Measurements from ENCODE around the gene HSD17B8.
A peak's percentile ranks its signal among the peaks of the same experiment; 100 is the strongest.

The HSD17B8 gene

DNA sequence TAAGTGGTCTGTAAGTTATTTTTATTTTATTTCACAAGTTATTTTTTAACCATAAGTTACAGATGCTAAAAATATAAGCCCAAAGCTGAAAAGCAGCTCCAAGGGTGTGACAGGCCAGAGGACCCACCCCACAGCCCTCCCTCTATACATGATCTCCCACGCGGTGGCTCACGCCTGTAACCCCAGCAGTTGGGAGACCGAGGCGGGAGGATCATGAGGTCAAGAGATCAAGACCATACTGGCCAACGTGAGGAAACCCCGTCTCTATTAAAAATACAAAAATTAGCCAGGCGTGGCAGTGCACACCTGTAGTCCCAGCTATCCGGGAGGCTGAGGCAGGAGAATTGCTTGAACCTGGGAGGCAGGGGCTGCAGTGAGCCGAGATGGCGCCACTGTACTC is 44.4 kb upstream of the HSD17B8 start:
- Histone ChIP-seq H2AFZ (ENCODE audit: low read length) (no peak overlapping the region), H3K9me2 (ENCODE audit: low read depth, low read length) (no peaks in the 10 kb centered on the region), H3F3A (ENCODE audit: insufficient read depth, low read length) (no peaks in the 10 kb centered on the region), H4K20me1 (ENCODE audit: insufficient read depth, low read length) (no peaks in the 10 kb centered on the region), H3K9me3 (ENCODE audit: low read length) (no peaks in the 10 kb centered on the region), H3K27ac (ENCODE audit: low read depth, low read length, poor library complexity, severe bottlenecking) (no peak overlapping the region), H3K36me3 (ENCODE audit: insufficient read depth, low read length) (no peaks in the 10 kb centered on the region), H3K4me1 (ENCODE audit: insufficient read depth, low read length, severe bottlenecking) (peaks cover 6% of the 10 kb centered on the region), H3K9ac (ENCODE audit: low read length) (no peak overlapping the region), H3K4me2 (ENCODE audit: low read length) (no peak overlapping the region), H3K27me3 (ENCODE audit: insufficient read depth, low read length) (no peaks in the 10 kb centered on the region), H3K4me3 (ENCODE audit: low read depth, low read length, poor library complexity, severe bottlenecking) (no peak overlapping the region), H3K79me2 (ENCODE audit: insufficient read depth, low read length) (no peaks in the 10 kb centered on the region)
- TF ChIP-seq CTCF (IDR thresholded peaks at IDR 0.05; ENCODE audit: low read length) (no peak), EZH2 (IDR thresholded peaks at IDR 0.05; ENCODE audit: borderline replicate concordance, low read length) (no peak)

DNA sequence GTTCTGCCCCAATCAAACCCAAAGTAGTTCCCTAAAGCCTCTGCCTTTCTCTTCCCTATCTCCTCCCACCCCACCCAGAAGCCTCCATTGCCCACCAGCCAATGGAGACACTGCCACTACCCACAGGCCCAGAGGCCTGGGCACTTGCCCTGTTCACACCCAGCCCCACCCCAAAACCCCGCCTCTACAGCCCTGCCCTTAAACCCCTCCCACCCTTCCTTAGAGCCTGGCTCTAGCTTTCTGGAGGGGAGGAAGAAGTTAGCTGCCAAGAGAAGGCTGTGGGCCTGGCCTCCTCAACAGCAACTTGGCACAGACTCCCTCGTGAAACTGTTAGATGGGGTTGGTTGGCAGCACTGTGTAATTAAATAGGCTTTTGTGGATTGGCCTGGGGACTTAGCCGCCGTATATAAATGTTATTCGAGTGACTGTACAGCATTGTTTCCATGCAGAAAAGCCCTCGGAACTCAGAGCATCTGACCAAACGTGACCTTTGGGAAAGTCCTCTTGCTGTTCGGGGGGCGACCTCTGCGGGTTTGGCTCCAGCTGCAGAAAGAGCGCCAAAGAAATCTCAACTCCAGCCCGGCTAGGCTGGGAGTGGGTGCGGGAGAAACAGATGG is 43.6 kb upstream of the HSD17B8 start:
- no peaks in the 10 kb centered on the region for H3K36me3 ChIP-seq (ENCODE audit: insufficient read depth, low read length)
- TF ChIP-seq EZH2 (IDR thresholded peaks at IDR 0.05; ENCODE audit: borderline replicate concordance, low read length) (no peak), CTCF (IDR thresholded peaks at IDR 0.05; ENCODE audit: low read length) (no peak)
- no peaks in the 10 kb centered on the region for H3K9me3 ChIP-seq (ENCODE audit: low read length)
- no peaks in the 10 kb centered on the region for H3K9me2 ChIP-seq (ENCODE audit: low read depth, low read length)
- H2AFZ ChIP-seq (ENCODE audit: low read length) = no peak overlapping the region
- H3K27me3 ChIP-seq (ENCODE audit: insufficient read depth, low read length) = no peaks in the 10 kb centered on the region
- H3K27ac ChIP-seq (ENCODE audit: low read depth, low read length, poor library complexity, severe bottlenecking) = no peak overlapping the region
- no peaks in the 10 kb centered on the region for H4K20me1 ChIP-seq (ENCODE audit: insufficient read depth, low read length)
- no peak overlapping the region for H3K9ac ChIP-seq (ENCODE audit: low read length)
- H3K4me1 ChIP-seq (ENCODE audit: insufficient read depth, low read length, severe bottlenecking) = peaks cover 6% of the 10 kb centered on the region
- H3K4me3 ChIP-seq (ENCODE audit: low read depth, low read length, poor library complexity, severe bottlenecking) = no peak overlapping the region
- H3F3A ChIP-seq (ENCODE audit: insufficient read depth, low read length) = no peaks in the 10 kb centered on the region
- peak overlapping the region; percentile 73; the same call in 1 of the 2 replicates for H3K4me2 ChIP-seq (ENCODE audit: low read length)
- H3K79me2 ChIP-seq (ENCODE audit: insufficient read depth, low read length) = no peaks in the 10 kb centered on the region

GRCh38 chr6:33161354-33162331 is 42.8 kb upstream of the HSD17B8 start:
- peak overlapping the region; percentile 45; the same call in 1 of the 2 replicates for H3K9ac ChIP-seq (ENCODE audit: low read length)
- H2AFZ ChIP-seq (ENCODE audit: low read length) = no peak overlapping the region; the same call in 1 of the 2 replicates
- H3K4me1 ChIP-seq (ENCODE audit: insufficient read depth, low read length, severe bottlenecking) = peaks cover 6% of the 10 kb centered on the region
- peak overlapping the region; percentile 73 for H3K4me2 ChIP-seq (ENCODE audit: low read length)
- no peaks in the 10 kb centered on the region for H3K79me2 ChIP-seq (ENCODE audit: insufficient read depth, low read length)
- H3F3A ChIP-seq (ENCODE audit: insufficient read depth, low read length) = no peaks in the 10 kb centered on the region
- TF ChIP-seq CTCF (IDR thresholded peaks at IDR 0.05; ENCODE audit: low read length) (peak; percentile 90), EZH2 (IDR thresholded peaks at IDR 0.05; ENCODE audit: borderline replicate concordance, low read length) (no peak)
- no peaks in the 10 kb centered on the region for H3K27me3 ChIP-seq (ENCODE audit: insufficient read depth, low read length)
- H3K27ac ChIP-seq (ENCODE audit: low read depth, low read length, poor library complexity, severe bottlenecking) = no peak overlapping the region
- no peaks in the 10 kb centered on the region for H3K9me2 ChIP-seq (ENCODE audit: low read depth, low read length)
- peak overlapping the region; percentile 55 for H3K4me3 ChIP-seq (ENCODE audit: low read depth, low read length, poor library complexity, severe bottlenecking)
- no peaks in the 10 kb centered on the region for H3K36me3 ChIP-seq (ENCODE audit: insufficient read depth, low read length)
- no peaks in the 10 kb centered on the region for H4K20me1 ChIP-seq (ENCODE audit: insufficient read depth, low read length)
- H3K9me3 ChIP-seq (ENCODE audit: low read length) = no peaks in the 10 kb centered on the region

Measured in OCI-LY1 (cell line).